ENCODE data around the gene HIVEP1.

HIVEP1 gene

DNA sequence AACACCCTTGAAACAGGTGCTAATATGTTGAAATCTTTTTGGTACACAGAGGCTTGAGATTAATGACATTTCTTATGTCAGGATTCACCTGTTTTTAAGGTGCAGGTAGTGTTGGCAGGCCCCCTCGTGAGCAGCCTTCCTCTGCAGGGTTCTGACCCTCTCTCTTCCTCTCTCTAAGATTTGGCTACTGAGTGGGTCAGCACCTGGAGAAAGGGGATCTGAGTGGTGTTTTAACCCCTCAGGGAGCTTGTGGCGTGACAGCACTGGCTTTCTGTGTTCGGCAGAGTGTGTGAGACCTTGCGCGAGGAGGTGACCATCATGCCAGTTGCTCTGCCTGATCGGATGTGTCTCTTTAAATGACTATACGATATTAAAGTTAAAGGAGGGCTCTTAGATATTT is 37.1 kb downstream of the HIVEP1 start:
- DNase-seq (ENCODE audit: low spot score) = no peak

DNA sequence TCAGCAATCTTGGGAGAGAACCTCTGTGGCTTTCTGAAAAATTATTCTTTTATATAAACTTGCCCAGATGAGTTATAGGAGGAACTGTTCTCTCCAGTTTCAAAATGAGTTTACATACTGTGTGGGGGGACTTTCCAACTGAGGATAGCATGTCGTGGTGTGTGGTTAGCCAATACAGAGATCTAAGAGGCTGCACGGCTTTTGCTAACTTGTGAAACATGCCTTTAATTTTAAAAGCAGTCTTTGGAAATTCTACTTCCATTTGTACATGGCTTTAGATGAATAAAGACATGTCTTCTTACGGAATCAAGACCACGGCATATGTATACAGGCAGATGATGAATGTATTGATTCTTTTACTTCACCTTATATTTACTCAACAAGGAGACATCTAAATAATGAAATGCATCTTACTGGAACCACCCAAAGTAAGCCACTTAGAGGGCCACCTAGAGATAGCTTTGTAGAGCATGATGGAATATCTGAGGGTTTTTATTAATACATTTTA is 39.8 kb downstream of the HIVEP1 start:
- DNase-seq (ENCODE audit: low spot score) = peak; percentile 65

DNA sequence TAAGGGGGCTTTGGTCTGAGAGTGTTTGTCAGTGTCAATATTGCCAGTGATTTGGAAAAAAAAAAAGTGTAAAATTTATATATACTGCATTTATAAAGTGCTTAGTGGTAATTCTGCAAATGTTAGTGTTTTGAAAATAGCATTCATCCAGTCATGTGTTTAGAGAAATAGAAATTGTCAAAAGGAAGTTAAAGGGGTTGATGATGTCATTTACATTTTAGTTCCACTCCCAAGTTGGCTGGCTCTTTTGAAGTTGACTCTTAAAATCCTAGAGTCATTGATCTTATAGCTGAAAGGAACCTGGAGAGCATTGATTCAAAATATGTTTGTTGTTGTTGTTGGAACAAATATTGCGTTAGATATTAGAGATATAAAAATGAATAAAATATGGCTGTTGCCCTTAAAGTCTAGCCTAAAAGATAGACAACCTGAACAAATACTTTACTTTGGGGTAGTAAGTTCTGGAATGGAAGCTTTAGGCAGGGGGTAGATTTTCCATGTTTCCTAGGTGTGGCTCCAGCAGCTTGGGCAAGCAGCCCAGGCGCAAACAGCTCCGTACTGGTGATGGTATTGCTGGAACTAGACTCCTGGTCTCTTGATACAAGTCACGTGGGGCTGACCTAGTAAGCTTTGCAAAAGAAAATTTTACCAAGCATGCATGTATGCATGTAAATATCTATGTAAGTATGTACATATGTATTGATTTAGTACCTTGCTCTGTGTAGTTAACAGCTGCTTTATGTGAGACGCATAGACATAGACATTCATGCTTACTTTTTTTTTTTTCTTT is 46.3 kb downstream of the HIVEP1 start:
- no peak for DNase-seq (ENCODE audit: low spot score)

DNA sequence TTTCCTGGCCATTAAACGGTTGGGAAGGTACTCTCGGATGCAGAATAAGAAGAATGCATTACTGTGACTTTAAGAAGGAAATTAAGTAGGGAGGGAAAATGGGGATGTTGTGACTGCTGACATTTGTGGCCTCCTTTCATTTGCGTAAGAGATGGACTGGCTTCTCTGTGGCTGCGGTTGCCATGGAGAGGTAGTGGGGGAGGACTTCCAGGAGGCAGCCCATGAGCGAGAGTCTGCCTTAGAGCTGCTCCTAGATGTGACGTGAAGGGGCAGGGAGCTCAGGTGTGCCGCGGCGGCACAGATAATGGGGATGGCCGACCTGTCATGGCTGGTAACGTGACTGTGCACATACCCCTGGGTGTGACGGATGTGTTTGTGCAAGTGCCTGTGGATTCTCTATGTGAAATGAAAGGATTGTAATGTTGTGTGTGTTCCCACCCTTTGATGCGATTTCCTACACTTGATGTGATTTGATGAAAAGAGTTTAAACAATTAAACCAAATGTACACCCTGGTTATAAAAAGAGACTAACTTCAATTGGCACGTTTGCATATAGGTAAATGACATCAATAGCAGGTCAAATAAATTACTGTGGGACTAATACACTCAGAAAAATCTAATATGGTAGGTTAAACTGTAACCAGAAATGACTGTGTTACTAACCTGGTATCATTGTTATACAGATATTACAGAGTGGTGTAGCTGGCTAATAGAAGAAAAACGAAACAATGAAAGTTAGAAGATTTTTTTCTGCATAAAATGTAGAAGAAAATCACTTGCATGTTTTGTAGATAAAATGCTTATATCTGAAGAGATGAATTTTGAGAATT is 48.9 kb downstream of the HIVEP1 start:
- peak; percentile 67 for DNase-seq (ENCODE audit: low spot score)

DNA sequence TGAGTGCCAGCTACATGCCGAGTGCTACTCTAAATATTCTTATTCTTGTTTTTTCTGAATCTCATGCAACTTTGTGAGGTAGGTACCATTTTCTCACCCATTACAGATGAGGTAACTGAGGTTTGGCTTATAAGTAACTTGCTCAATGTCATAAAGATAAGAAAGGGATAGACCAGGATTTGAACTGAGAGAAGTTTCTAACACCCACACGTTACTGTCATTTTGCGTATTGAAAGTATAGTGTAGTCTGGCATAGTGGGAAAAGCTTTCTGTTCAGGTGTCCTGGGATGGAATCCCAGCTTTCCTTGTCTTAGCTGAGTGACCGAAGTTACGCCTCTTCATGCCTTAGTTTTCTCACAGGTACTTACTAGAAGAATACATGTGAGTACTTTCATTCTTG is 50.5 kb downstream of the HIVEP1 start:
- DNase-seq (ENCODE audit: low spot score) = no peak

DNA sequence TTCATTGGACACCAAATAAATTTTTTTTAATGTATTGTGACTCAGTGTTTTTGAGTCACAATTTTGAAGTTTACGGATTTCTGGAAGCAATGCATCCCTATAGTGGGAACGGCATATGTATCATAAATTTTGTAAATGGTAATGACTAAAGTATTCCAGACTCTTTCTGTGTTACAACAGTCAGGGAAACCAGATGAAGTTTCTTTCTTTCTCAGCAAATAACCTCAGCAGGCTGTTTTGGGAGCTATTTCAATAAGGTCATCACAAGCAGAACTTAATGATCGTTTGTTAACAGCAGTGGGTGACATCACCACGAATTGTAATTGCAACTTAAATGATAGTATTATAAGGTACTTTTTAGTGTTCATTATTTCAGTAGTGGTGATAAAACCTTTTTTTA is 52.0 kb downstream of the HIVEP1 start:
- no peak for DNase-seq (ENCODE audit: low spot score)

DNA sequence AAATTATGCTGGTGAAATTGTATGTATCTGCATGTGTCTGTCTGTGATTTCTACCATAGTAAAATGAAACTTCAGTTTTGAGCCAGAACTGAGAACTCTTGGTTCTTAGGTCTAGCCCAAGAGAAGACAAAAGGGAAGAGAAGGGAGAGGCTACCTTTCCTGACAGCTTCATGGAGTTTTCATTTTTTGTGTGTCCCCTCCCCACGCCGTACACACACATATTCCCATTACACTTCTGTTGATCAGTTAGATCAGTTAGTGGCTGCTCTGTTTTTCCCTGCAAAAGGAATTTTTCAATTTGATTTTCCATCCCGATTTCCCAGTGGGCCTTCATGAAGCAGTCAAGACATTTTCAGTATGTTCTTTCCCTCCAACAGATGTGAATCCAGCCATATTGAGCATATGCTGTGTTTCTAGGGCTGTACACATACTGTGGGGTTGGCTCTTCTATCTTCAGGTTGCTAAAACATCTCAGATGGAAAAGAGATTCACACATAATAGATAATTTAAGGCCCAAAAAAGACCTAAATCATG is 52.5 kb downstream of the HIVEP1 start:
- no peak for DNase-seq (ENCODE audit: low spot score)

DNA sequence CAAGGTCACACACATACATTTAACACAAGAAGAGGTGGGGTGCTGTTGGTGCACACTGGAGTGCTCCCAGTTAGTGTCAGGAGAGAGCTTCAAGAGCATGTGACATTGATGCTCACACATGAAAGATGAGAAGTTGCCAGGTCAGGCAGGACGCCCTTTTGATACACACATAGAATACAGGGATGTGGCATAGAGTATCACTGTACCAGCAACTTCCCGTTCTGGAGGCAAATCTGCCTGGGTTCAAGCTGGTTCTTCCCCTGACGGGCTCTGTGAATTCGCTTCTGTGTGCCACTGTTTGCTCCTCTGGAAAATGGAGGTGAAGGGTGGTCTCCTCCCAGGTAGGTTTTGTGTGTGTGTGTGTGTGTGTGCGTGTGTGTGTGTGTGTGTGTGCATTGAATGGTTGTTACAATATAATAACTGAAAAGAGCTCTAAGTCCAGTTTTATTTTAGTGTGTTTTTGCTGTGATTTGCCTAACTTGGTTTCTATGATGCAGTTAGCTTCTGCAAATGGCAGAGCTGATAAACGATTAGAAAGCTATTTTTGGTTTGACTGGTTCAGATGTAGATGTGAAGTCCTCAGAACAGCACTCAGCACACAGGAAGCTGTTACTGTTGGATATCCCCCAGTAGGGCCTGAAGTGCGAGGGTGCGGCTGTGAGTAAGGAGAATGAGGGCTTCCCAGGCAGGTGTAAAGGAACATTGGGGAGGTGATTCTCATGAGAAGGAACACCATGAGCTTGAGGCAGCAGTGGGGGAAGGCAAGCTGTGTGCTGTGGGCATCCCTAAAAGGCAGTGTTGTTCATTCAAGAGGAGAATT is 53.4 kb downstream of the HIVEP1 start:
- no peak for DNase-seq (ENCODE audit: low spot score)

DNA sequence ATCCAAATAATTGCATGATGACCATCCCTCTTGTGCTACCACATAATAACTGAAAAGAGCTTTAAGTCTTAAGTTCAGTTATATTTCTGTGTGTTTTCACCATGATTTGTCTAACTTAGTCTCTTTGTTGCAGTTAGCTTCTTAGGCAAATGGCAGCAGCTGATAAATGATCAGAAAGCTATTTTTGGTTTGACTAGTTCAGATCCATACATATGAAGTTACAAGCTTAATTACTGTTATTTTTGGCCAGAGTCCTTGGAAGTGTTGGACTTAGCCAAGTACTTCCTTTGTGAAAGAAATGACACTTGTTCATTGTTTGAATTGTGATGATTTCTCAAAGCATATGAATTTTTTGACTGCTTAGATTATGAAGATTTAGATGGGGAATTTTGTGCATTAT is 54.2 kb downstream of the HIVEP1 start:
- no peak for DNase-seq (ENCODE audit: low spot score)

DNA sequence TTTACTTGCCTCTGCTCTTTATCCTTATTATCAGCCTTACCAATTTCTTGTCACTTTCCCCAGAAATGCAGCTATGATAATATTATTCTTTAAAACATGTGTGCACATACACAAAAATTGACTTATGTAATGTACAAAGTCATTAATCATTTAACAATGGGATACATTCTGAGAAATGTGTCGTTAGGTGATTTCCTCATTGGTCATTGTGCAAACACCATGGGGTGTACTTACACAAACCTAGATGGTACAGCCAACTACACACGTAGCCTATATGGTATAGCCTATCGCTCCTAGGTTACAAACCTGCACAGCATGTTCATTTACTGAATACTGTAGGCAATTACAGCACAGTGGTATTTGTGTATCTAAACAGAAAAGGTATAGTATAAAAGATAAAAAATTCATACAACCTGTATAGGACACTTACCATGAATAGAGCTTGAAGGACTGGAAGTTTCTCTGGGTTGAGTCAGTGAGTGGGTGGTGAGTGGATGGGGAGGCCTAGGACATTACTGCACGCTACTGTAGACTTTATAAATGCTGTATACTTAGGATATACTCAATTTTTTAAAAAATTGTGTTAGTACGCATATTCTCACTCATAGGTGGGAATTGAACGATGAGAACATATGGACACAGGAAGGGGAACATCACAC is 56.9 kb downstream of the HIVEP1 start:
- no peak for DNase-seq (ENCODE audit: low spot score)

DNA sequence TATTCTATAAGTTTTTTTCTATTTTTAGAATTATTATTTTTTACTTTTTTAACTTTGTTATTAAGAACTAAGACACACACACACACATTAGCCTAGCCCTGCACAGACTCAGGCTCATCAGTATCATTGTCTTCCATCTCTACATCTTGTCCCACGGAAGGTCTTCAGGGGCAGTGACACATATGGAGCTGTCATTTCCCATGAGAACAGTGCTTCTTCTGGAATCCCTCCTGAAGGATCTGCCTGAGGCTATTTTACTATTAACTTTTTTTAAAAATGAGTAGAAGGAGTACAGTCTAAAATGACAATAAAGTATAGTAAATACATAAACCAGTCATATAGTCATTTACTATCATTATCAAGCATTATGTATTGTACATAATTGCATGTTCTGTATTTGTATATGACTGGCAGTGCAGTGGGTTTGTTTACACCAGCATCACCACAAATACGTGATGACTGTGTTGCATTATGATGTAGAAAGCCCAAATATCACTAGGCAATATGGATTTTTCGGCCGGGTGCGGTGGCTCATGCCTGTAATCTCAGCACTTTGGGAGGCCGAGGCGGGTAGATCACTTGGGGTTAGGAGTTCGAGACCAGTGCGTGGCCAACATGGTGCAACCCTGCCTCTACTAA is 57.9 kb downstream of the HIVEP1 start:
- DNase-seq (ENCODE audit: low spot score) = no peak

DNA sequence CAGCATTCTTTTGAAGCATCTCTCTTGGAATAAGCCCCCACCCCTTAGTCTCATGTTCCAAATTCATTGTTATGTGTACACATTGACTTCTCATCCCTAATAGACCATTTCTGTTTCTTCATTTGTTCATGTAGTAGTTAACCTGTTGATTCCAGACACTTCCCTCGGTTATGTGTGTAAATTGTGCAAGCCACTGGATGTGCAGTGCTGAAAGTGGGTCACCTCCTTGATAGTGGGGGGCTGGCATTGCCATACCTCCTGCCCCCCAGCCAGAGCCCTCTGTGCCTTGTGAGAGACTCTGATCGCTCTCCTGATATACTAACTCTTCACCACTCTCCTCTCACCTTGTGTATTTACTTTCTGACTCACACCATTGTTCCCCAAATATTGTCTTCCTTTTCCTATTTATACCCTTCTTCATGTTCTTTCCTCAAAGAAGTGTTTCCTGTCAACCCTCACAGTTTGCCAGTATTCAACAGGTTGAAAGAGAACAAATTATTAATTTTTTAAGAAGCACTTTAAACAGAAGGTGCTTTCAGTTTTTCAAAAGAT is 59.0 kb downstream of the HIVEP1 start:
- DNase-seq (ENCODE audit: low spot score) = no peak

DNA sequence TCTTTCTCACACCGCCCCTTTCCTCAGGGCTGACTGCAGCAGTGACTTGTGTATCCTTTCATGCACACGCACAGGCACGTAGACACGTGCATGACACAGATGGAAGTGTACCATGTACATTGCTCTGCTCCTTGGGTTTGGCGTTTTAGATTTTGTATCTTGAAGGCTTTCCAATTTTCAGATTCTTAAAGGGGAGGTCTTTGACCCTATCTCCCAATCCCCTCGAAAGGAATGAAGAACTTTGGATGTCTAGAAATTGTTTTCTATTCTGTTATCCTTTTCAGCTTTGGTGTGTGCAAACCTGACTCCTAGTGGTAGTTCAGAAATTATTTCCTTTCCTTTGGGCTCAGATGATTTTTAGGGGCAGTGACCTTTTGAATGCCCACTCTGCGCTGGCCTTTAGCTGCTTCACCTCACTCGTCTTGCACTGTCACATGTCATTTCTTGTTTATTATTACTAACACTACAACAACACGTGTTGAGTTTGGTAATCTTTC is 63.0 kb downstream of the HIVEP1 start:
- no peak for DNase-seq (ENCODE audit: low spot score)

DNA sequence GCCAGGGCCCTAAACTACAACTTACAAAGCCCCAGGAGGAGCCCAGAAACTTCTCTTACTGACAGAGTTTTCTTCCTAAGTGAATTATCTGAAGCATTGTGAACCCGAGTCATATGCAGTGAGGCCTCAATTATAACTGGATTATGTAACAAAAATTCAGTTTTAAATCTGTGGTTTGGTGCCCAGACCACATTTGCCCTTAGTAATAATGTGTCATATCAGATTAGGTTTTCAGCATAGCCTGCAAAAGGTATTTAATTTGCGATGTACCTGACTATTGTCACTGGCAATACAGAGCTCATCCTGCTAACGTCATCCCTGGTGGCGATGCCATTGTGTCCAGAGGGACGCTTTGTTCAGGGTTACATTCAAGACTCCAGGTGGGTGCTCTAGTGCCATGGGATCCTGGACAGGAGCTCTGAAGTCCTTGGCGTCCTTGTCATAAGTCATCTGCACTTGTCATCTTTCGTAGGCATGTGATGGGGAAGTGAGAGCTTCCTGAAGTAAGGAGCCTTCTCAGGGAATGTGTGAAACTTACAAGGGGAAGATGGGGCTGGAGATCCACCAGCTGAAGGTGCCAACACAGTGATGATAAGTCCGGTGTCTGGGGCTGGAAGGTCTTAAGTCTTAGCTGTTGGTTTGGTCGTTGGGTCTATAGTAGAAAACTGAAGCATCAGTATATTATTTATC is 65.1 kb downstream of the HIVEP1 start:
- DNase-seq (ENCODE audit: low spot score) = no peak

DNA sequence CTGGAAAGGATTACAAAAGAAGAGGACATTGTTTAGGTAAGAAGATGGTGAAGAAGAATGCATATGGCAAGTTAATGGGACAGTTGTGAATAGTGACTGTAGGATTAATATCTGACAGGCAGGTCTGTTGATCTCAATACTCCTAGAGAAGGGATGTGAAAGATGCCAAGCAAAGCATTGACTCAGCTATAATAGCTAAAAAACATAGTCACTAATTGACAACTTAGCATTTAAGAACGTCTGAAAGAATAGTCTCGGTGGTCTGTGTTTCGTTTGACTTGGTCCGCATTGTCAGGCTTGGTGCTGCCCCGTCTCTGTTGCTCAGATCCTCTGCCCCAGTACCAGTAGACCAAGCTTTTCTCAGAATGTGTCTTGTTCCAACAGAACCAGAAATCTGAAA is 65.9 kb downstream of the HIVEP1 start:
- DNase-seq (ENCODE audit: low spot score) = no peak

DNA sequence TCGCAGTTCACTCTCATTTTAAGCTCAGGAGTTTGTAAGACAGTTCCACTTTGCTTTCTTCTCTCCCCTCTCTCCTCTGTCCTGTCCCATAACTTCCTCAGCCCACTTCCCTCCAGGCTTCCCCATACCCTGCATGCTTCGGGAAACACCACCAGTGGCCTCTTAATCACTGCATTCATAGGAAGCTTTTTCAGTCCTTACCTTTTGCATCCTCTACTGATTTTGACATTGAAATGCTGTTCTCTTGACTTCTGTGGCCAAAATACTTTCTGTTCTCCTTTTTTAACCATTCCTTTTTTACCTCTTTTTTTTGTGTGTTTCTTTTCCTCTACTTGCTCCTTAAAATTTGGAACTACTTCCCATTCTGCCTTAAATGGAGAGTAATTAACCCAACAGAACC is 69.7 kb downstream of the HIVEP1 start:
- DNase-seq (ENCODE audit: low spot score) = no peak

DNA sequence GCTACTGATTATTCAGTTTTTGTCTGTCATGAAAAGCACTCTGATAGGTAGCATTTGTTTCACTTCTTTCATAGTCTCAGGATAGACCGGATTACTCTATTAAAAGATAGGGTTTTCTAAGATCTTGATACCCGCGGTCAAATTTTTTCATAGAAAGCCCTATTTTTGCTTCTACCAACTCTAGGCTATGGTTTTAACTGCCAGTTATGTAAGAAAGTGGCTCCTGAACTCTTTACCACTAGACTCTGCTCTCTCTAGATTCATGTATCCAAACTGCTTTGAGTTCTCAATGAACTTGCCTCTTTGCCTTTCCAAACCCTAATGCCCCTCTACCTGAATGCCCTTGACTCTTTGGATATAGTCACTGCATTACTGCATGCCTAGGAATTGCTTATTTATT is 70.3 kb downstream of the HIVEP1 start:
- DNase-seq (ENCODE audit: low spot score) = no peak

DNA sequence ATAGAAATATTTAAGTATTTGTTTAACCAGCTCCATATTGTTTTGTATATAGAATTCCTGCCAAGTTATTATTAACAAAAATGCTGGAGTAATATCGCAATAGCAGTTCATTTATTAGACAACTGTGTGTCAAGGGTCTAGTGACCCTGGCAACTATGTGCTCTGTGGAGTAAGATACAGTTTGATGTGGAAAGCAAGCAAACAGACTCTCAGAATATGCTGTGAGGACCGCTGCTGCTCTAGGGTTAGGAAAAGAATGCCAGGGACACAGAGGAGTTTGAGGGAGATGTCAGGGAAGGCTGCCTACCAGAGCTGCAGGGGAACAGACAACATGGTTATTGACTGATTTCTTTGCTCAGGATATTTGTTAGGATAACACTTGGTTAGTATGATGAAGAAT is 71.2 kb downstream of the HIVEP1 start:
- no peak for DNase-seq (ENCODE audit: low spot score)

DNA sequence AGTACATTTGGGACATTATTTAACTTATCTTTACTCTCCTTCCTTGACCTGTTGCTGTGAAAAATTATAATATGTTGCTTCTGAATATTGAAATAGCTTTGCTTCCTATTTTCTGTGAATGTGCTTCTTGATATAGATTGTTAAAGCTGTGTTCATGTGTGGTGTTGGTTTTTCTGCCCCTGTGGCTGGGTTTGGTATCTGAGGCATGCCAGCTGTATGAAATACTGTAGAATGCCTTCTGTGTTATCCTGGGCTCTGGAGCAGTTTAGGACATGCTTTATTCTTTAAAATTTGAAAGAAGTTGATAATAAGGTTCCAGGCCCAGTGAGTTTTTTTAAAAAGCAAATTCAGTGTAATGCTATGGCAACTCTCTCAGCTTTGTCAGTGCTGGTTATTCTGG is 71.7 kb downstream of the HIVEP1 start:
- no peak for DNase-seq (ENCODE audit: low spot score)

DNA sequence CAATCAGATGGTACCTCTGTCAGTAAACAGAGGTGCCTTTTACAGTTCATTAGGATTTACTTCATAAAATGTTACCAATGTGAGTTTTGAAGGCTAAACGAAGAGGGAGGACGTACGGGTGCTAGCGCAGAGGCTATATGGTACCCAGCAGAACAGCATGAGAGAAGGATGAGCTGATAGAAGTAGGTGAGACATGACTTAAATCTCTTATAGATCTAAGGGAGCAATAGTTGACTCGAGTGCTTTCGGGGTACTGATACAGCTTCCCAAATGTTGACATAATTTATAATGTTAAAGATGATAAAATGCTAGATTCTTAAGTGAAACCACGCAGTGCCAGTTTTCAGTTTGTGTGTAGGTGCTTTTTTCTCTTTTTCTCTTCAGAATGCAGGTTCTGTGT is 72.6 kb downstream of the HIVEP1 start:
- DNase-seq (ENCODE audit: low spot score) = no peak
